IMR-90 (cell line): Measurements from ENCODE around the gene LONP2. TPM values are rescaled to one million over a fixed set of nuclear protein-coding genes. Genes with fewer than 3 reads are reported as not detected.

Experiments
- ATAC-seq: fragments of 200-7000 bp; cut with Tn5 transposase; 2 replicates; pipeline ENCODE4 v1.9.1; 2020; ENCODE audit warnings: low read depth, mild to moderate bottlenecking, moderate library complexity
- BruUV-seq: library from RNA; stranded (reverse); fragments of 400-500 nt; replicated peaks from 2 replicates; lab custom pipeline; 2021; lab: Mats Ljungman, UMichigan
- CTCF ChIA-PET: fragments of 300-600 bp; formaldehyde crosslinking; extraction: SDS; loops from one replicate; lab custom pipeline; 2021; ENCODE audit warnings: antibody characterized with exemption; lab: Yijun Ruan, JAX
- POLR2A ChIA-PET: fragments of 300-600 bp; sonication (Branson Sonifier 250); formaldehyde crosslinking; loops from one replicate; lab custom pipeline; 2022; ENCODE audit warnings: antibody characterized with exemption; ENCODE audit not compliant: unreplicated experiment; lab: Charles Lee
- DNase-seq: peaks from one replicate; pipeline ENCODE4 v3.0.0; 2013
- H2AFZ ChIP-seq: replicated peaks from 2 replicates; pipeline ENCODE3; 2013; ENCODE audit warnings: low read length, mild to moderate bottlenecking; ENCODE audit not compliant: poor library complexity
- H2AK5ac ChIP-seq: 2 replicates; pipeline ENCODE4 v1.6.1; 2013; ENCODE audit warnings: low read depth, low read length, inconsistent platforms
- H2AK9ac ChIP-seq: replicated peaks from 2 replicates; pipeline ENCODE3; 2013; ENCODE audit warnings: mild to moderate bottlenecking, low read depth, low read length, moderate library complexity; ENCODE audit not compliant: poor library complexity
- H2BK120ac ChIP-seq: 2 replicates; pipeline ENCODE4 v1.6.1; 2013; ENCODE audit warnings: low read depth, low read length, inconsistent platforms
- H2BK15ac ChIP-seq: 3 replicates; pipeline ENCODE4 v1.6.1; 2013; ENCODE audit warnings: low read depth, low read length, inconsistent platforms
- H2BK20ac ChIP-seq: 2 replicates; pipeline ENCODE4 v1.6.1; 2013; ENCODE audit warnings: low read depth, mild to moderate bottlenecking, inconsistent platforms, low read length, moderate library complexity
- H2BK5ac ChIP-seq: 2 replicates; pipeline ENCODE4 v1.6.1; 2013; ENCODE audit warnings: mild to moderate bottlenecking, low read depth, low read length, inconsistent platforms; ENCODE audit not compliant: poor library complexity, severe bottlenecking
- H3K14ac ChIP-seq: replicated peaks from 2 replicates; pipeline ENCODE4 v1.6.1; 2013; ENCODE audit warnings: low read depth, low read length, inconsistent platforms
- H3K18ac ChIP-seq: 2 replicates; pipeline ENCODE4 v1.6.1; 2013; ENCODE audit warnings: low read depth, low read length, control low read depth
- H3K23ac ChIP-seq: 2 replicates; pipeline ENCODE4 v1.6.1; 2013; ENCODE audit warnings: low read depth, low read length, inconsistent platforms
- H3K27ac ChIP-seq: 2 replicates; pipeline ENCODE4 v1.5.1; 2013; ENCODE audit warnings: mild to moderate bottlenecking, control low read depth, low read length; ENCODE audit not compliant: insufficient read depth
- H3K27me3 ChIP-seq: 2 replicates; pipeline ENCODE4 v1.6.1; 2013; ENCODE audit warnings: low read length; ENCODE audit not compliant: control insufficient read depth, insufficient read depth
- H3K36me3 ChIP-seq: 2 replicates; pipeline ENCODE4 v1.6.1; 2013; ENCODE audit warnings: low read length, mixed read lengths; ENCODE audit not compliant: control insufficient read depth, insufficient read depth
- H3K4ac ChIP-seq: 2 replicates; pipeline ENCODE4 v1.6.1; 2013; ENCODE audit warnings: low read depth, low read length, inconsistent platforms
- H3K4me1 ChIP-seq: 2 replicates; pipeline ENCODE4 v1.6.1; 2013; ENCODE audit warnings: low read length, mixed read lengths; ENCODE audit not compliant: control insufficient read depth, insufficient read depth
- H3K4me2 ChIP-seq: 2 replicates; pipeline ENCODE4 v1.6.1; 2013; ENCODE audit warnings: low read depth, mild to moderate bottlenecking, control low read depth, low read length, moderate library complexity
- H3K4me3 ChIP-seq: 2 replicates; pipeline ENCODE4 v1.5.1; 2013; ENCODE audit warnings: low read depth, mild to moderate bottlenecking, control low read depth, low read length, moderate library complexity; ENCODE audit not compliant: insufficient read depth
- H3K56ac ChIP-seq: 2 replicates; pipeline ENCODE4 v1.6.1; 2013; ENCODE audit warnings: low read length, inconsistent platforms; ENCODE audit not compliant: insufficient read depth; ENCODE audit errors: extremely low read depth
- H3K79me1 ChIP-seq, 2 experiments: 2 replicates each; pipeline ENCODE4 v1.6.1; 2013; ENCODE audit warnings: low read length in 2 of 2, inconsistent platforms in 1 of 2, low read depth in 1 of 2
- H3K9ac ChIP-seq: 2 replicates; pipeline ENCODE4 v1.6.1; 2013; ENCODE audit warnings: low read depth, low read length, control low read depth
- H3K9me1 ChIP-seq: 2 replicates; pipeline ENCODE4 v1.6.1; 2013; ENCODE audit warnings: low read length, inconsistent platforms; ENCODE audit not compliant: insufficient read depth
- H3K9me3 ChIP-seq: 2 replicates; pipeline ENCODE4 v1.6.1; 2013; ENCODE audit warnings: low read length; ENCODE audit not compliant: control insufficient read depth, insufficient read depth
- H4K20me1 ChIP-seq: 2 replicates; pipeline ENCODE4 v1.6.1; 2013; ENCODE audit warnings: low read length, inconsistent platforms; ENCODE audit not compliant: insufficient read depth
- H4K5ac ChIP-seq: 2 replicates; pipeline ENCODE4 v1.6.1; 2013; ENCODE audit warnings: mild to moderate bottlenecking, low read depth, low read length, control low read depth
- H4K8ac ChIP-seq, 2 experiments: 2 replicates each; pipeline ENCODE4 v1.6.1; 2013; ENCODE audit warnings: low read depth in 2 of 2, low read length in 2 of 2, control low read depth in 1 of 2, inconsistent platforms in 1 of 2
- H4K91ac ChIP-seq: 2 replicates; pipeline ENCODE4 v1.6.1; 2013; ENCODE audit warnings: low read depth, low read length, inconsistent platforms; ENCODE audit not compliant: insufficient read depth
- BHLHE40 ChIP-seq: fragments of 150-350 bp; IDR thresholded peaks from 2 replicates; pipeline ENCODE4 v1.6.1; 2016; ENCODE audit warnings: mild to moderate bottlenecking, low read depth, low read length
- CEBPB ChIP-seq: IDR thresholded peaks from 2 replicates; pipeline ENCODE4 v1.6.1; 2012; ENCODE audit warnings: low read depth, low read length, improper control_type of control experiment
- CHD1 ChIP-seq: IDR thresholded peaks from 2 replicates; pipeline ENCODE4 v1.6.1; 2012; ENCODE audit warnings: low read depth, low read length, improper control_type of control experiment
- CTCF ChIP-seq: conservative IDR thresholded peaks from 2 replicates; pipeline ENCODE4 v1.5.1; 2012; ENCODE audit warnings: mild to moderate bottlenecking, low read depth, low read length, improper control_type of control experiment
- ELK1 ChIP-seq: fragments of 150-350 bp; IDR thresholded peaks from 2 replicates; pipeline ENCODE4 v1.6.1; 2016; ENCODE audit warnings: low read depth, mild to moderate bottlenecking, low read length, moderate library complexity, borderline replicate concordance
- FOS ChIP-seq: fragments of 150-350 bp; IDR thresholded peaks from 2 replicates; pipeline ENCODE4 v1.6.1; 2016; ENCODE audit warnings: low read depth, low read length
- MAFK ChIP-seq: IDR thresholded peaks from 2 replicates; pipeline ENCODE4 v1.6.1; 2012; ENCODE audit warnings: low read depth, low read length, improper control_type of control experiment
- MAZ ChIP-seq: IDR thresholded peaks from 2 replicates; pipeline ENCODE4 v1.6.1; 2012; ENCODE audit warnings: low read depth, mild to moderate bottlenecking, low read length, improper control_type of control experiment, moderate library complexity, borderline replicate concordance
- MXI1 ChIP-seq: IDR thresholded peaks from 2 replicates; pipeline ENCODE4 v1.6.1; 2012; ENCODE audit warnings: low read depth, mild to moderate bottlenecking, low read length, moderate library complexity, borderline replicate concordance
- NFE2L2 ChIP-seq: fragments of 150-350 bp; IDR thresholded peaks from 2 replicates; pipeline ENCODE4 v1.6.1; 2016; ENCODE audit warnings: low read depth, mild to moderate bottlenecking, low read length
- POLR2A ChIP-seq: IDR thresholded peaks from 2 replicates; pipeline ENCODE4 v1.6.1; 2012; ENCODE audit warnings: mild to moderate bottlenecking, low read depth, low read length
- RAD21 ChIP-seq: IDR thresholded peaks from 2 replicates; pipeline ENCODE4 v1.6.1; 2012; ENCODE audit warnings: low read length, improper control_type of control experiment
- RCOR1 ChIP-seq: IDR thresholded peaks from 2 replicates; pipeline ENCODE4 v1.6.1; 2012; ENCODE audit warnings: mild to moderate bottlenecking, low read length, improper control_type of control experiment; ENCODE audit not compliant: insufficient replicate concordance
- RFX5 ChIP-seq: IDR thresholded peaks from 2 replicates; pipeline ENCODE4 v1.8.0; 2012; ENCODE audit warnings: low read depth, mild to moderate bottlenecking, low read length, moderate library complexity
- SMC3 ChIP-seq: fragments of 150-350 bp; IDR thresholded peaks from 2 replicates; pipeline ENCODE4 v1.6.1; 2016; ENCODE audit warnings: low read depth, mild to moderate bottlenecking, antibody characterized with exemption, low read length, moderate library complexity
- USF2 ChIP-seq: fragments of 150-350 bp; IDR thresholded peaks from 2 replicates; pipeline ENCODE4 v1.6.1; 2017; ENCODE audit warnings: mild to moderate bottlenecking, antibody characterized with exemption, low read length, low read depth
- WGBS, 2 experiments: methylation state at CpG; one replicate each; pipeline versions ENCODE4 v1.1.5 to v1.1.7; 2013; ENCODE audit warnings: missing lambda C conversion rate in 2 of 2; ENCODE audit not compliant: insufficient read length in 1 of 2; ENCODE audit errors: extremely low coverage in 2 of 2; 5-methylcytosine and 5-hydroxymethylcytosine counted together
- dilution Hi-C: fragments of 300-500 bp; cut with HindIII; formaldehyde crosslinking; loops from one replicate; pipeline ENCODE4 v1.14.3; 2018; ENCODE audit warnings: low sequenced_read_pairs; ENCODE audit not compliant: unreplicated experiment
- in situ Hi-C: fragments of 300-500 bp; cut with MboI; formaldehyde crosslinking; loops from 3 replicates; pipeline ENCODE4 v1.14.3; 2019; ENCODE audit warnings: low sequenced_read_pairs, inconsistent platforms, mixed read lengths
- intact Hi-C: fragments of 100-400 bp; cut with micrococcal nuclease; formaldehyde crosslinking; loops from 2 replicates; pipeline ENCODE4 v1.10.0; 2022
- polyA plus RNA-seq, 3 experiments: library from polyadenylated mRNA; depleted of rRNA; stranded (reverse); fragments of >200 nt; gene quantifications; 2 replicates each; pipeline ENCODE4 v1.2.3, GENCODE V29; 2012; ENCODE audit warnings: low replicate concordance in 1 of 3
- total RNA-seq: library from RNA; depleted of rRNA; stranded (reverse); fragments of >200 nt; gene quantifications from 2 replicates; pipeline ENCODE4 v1.2.3, GENCODE V29; 2012

Gene LONP2
- total and polyA plus RNA-seq, 2 of the 4 experiments (the other 2 are of a cell fraction) = 31.5 to 90.9 TPM

DNA sequence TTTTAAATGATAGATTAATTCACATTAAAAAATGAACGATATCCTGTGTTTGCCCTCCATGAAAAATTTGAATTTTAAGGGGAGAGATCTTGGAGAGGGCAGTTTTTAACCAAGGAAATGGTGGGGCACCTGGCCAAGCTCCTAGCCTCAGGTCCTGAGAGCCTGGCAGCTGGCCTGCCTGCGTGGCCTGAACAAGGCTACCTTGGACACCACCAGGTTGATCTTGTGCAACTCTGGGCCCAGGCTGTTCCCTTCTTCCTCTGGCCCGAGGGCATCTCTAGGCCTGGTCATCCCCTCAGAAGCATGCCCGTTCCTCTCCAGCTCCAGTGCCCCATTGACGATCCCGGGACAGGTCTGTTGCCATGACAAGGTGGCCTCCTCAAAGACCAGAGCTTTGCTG, 33.4 kb upstream of the LONP2 start:
- no peaks in the 10 kb centered on the region for H3K4me1 ChIP-seq
- no peak overlapping the region for H3K9ac ChIP-seq
- H3K9me3 ChIP-seq = no peaks in the 10 kb centered on the region
- no peak overlapping the region for H3K23ac ChIP-seq
- no peaks in the 10 kb centered on the region for H3K79me1 ChIP-seq
- no peak overlapping the region for H2BK120ac ChIP-seq
- no peak overlapping the region for H2BK15ac ChIP-seq
- no peak overlapping the region for H3K14ac ChIP-seq
- no peak overlapping the region for H3K27ac ChIP-seq
- no peak overlapping the region for H4K5ac ChIP-seq
- no peaks in the 10 kb centered on the region for H4K20me1 ChIP-seq
- H3K4me3 ChIP-seq = no peak overlapping the region
- no peak overlapping the region for H3K18ac ChIP-seq
- no peak overlapping the region for H3K56ac ChIP-seq
- CTCF ChIA-PET = no interaction called here
- TF ChIP-seq ELK1 (no peak), BHLHE40 (no peak), CHD1 (no peak), RAD21 (no peak), USF2 (no peak), CEBPB (no peak), CTCF (no peak), NFE2L2 (no peak), SMC3 (no peak), MAFK (no peak), POLR2A (no peak), MAZ (no peak), RFX5 (no peak), FOS (no peak), RCOR1 (no peak), MXI1 (no peak)
- no peak overlapping the region for H2BK20ac ChIP-seq
- BruUV-seq = no TSS peak
- ATAC-seq (no peak), DNase-seq (no peak)
- intact Hi-C loops (no loop called here), dilution Hi-C loops (no loop called here), in situ Hi-C loops (no loop called here)
- no peak overlapping the region for H2AK5ac ChIP-seq
- H4K91ac ChIP-seq = no peak overlapping the region
- no peak overlapping the region for H2BK5ac ChIP-seq
- no peak overlapping the region for H2AK9ac ChIP-seq
- no peak overlapping the region for H4K8ac ChIP-seq
- POLR2A ChIA-PET = no interaction called here
- no peak overlapping the region for H3K4ac ChIP-seq
- H2AFZ ChIP-seq = no peak overlapping the region
- WGBS, 2 experiments = 70% methylated on average over 4 of the region's 6 CpGs; no CpG with 5 or more reads in 1 of the 2 experiments
- H3K27me3 ChIP-seq = peaks cover 29% of the 10 kb centered on the region
- no peaks in the 10 kb centered on the region for H3K9me1 ChIP-seq
- H3K36me3 ChIP-seq = no peaks in the 10 kb centered on the region
- no peak overlapping the region for H3K4me2 ChIP-seq
